HG03521 (cell line): Measurements from ENCODE around the gene CACNA1E.
A peak's percentile ranks its signal among the peaks of the same experiment; 100 is the strongest.

Experiments used
- ATAC-seq: cut with Tn5 transposase; IDR thresholded peaks from one replicate; pipeline ENCODE4 v1.9.1; 2021; ENCODE audit warnings: mild to moderate bottlenecking, moderate library complexity; ENCODE audit not compliant: unreplicated experiment

Gene CACNA1E

DNA sequence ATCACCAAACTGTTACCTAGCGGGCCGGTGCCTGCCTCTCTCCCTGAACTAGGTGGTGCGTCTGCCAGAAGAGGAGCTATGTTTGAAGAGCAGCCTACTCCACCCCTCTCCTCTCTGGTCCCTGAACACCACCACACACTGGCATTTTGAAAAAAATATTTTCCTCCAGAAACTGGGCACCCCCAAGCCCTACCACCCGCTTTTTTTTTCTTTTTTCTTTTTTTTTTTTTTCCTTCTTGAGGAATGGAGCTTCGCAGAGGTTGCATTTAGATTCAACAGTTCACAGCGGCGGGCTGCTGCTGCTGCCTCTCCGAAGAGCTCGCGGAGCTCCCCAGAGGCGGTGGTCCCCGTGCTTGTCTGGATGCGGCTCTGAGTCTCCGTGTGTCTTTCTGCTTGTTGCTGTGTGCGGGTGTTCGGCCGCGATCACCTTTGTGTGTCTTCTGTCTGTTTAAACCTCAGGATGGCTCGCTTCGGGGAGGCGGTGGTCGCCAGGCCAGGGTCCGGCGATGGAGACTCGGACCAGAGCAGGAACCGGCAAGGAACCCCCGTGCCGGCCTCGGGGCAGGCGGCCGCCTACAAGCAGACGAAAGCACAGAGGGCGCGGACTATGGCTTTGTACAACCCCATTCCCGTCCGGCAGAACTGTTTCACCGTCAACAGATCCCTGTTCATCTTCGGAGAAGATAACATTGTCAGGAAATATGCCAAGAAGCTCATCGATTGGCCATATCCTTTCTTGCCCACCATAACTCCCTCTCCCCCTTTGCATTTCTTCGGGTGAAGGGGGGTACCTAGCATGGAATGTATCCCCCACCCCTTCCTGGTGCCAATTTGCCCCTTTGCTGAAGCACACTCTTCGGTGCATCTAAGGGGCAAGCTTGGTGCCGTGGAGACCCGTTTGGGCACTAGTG, at the start of gene CACNA1E:
Gene CACNA1E (plus strand): TSS at position 233 of the 911 bp plus-strand sequence. CDS start 228 bp downstream, at position 461.
- no peak for ATAC-seq

DNA sequence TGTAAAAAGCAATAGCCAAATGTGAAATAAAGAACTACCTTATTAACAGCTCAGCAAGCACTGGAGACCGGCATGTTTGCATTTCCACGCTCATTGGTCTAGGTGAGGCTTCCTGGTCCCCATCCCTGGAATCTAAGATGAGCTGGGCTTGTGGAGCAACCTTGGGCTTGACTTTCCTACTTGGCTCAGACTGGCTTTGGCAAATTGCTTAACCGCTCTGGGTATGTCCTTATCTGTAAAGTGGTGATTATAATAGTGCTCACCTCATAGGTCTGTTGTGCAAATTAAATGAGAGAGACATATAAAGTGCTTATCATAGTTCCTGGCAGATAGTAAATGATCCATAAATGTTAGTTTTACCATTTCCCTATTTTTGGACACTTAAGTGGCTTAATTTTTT, 49.4 kb upstream of the CACNA1E start:
- no peak for ATAC-seq

DNA sequence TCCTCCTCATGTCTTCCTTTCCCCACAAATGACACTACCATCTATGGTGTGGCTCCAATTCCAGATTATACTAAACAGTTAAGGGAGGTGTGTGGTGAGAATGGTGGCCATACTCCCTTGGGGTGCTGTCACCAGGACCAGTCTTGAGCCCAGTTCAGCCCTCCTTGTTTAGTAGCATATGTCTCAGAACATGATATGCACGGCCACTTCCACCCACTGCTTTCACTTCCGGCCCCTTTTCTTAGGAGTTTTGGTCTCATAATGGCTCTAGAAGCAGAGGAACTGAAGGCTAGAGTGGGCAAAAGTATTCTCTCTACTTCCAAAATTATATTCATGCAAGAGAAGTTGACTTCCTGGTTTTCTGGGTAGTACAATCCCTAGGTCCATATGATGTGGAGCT, 45.3 kb upstream of the CACNA1E start:
- peak; percentile 62 for ATAC-seq

DNA sequence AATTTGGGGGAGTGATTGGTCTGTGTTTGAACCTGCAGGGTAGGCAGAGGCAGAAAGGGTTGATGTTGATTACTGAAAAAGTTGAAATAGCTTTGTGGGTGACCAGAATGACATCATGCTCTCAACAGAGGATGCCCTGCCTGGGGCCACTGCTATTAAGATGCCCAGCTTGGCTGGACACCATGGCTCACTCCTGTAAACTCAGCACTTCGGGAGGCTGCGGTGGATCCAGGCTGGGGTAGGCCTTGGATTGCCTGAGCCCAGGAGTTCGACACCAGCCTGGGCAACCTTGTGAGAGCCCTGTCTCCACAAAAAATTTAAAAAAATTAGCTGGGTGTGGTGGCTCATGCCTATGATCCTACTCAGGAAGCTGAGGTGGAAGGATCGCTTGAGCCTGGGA, 42.8 kb upstream of the CACNA1E start:
- ATAC-seq, result no peak

DNA sequence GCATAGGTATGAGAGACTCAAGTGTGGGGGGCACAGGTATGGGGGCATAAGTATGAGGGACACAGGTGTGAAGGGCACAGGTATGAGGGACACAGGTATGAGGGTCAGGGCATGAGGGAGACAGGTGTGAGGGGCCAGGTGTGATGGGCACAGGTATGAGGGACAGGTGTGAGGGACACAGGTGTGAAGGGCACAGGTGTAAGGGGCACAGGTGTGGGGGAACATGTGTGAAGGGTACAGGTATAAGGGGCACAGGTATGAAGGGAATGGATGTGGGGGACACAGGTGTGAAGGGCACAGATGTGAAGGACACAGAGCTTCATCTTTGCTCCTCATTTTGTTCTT, 41.2 kb upstream of the CACNA1E start:
- ATAC-seq, result no peak

- no peak for ATAC-seq
These were observed 40.0 kb upstream of the CACNA1E start for GRCh38 chr1:181443231-181443853.

DNA sequence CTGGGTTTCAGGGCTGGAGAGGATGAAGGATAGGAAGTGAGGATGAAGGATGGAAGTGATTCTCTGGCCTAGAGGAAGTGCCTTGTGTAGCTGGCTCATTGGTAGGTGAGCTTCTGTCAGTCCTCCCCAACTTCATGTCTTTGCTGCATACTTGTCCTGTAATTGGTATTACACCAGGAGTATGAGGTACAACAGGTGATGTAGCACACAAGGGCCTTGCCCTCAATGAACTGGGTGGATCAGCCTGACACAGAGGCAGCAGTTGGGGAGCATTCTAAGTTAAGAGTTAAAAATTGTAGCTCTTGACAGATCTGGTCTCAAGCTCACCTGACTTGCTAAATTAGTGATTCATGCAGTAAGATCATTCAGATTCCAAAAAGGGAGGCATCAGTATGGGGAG, 37.9 kb upstream of the CACNA1E start:
- no peak for ATAC-seq

- no peak for ATAC-seq
These were observed 34.9 kb upstream of the CACNA1E start for GRCh38 chr1:181448461-181448860.

GRCh38 chr1:181451661-181452230, 31.6 kb upstream of the CACNA1E start:
- ATAC-seq, result no peak

DNA sequence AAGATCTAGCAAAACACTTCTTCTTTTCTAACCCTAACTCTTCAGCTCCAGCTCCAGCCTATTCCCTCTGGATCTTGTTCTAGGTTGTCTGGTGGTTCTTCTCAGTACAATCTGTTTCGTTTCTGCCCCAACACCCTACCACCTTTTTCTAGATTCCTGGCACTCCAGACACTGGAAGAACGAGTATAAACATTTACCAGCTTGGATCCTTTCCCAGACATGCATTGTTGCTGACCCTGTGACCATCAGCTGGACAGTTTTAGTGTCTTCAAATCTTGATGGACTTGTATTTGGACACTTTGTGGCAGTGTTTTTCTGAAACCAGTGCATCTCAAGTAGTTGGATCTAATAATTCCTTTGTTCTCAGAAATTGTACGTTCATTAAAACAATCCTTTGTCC, 30.6 kb upstream of the CACNA1E start:
- ATAC-seq, result no peak

- ATAC-seq, result no peak
These were observed 29.6 kb upstream of the CACNA1E start for GRCh38 chr1:181453541-181454201.

- no peak for ATAC-seq
These were observed 26.8 kb upstream of the CACNA1E start for GRCh38 chr1:181456551-181456950.

DNA sequence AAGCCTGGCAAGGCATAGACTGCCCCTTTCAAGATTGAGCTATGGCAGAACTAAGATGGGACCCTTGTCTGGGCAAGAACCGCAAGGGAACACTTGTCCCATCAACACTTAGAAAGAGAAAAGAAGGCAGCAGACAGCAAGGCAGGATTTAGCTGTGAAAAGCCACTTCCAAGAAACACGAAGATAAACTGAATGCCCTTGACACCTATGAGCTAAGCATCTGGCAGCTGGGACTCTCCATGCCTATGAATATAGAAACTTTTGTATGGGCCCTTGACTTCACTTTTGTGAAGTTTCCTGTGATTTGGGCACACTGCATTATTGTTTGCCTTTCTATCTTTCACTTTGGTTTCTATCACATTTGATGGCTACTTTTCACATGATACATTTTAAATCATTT, 24.9 kb upstream of the CACNA1E start:
- no peak for ATAC-seq

- ATAC-seq, result no peak
These were observed 24.2 kb upstream of the CACNA1E start for GRCh38 chr1:181459067-181459466.

- ATAC-seq, result no peak
These were observed 13.5 kb upstream of the CACNA1E start for GRCh38 chr1:181469829-181470228.

DNA sequence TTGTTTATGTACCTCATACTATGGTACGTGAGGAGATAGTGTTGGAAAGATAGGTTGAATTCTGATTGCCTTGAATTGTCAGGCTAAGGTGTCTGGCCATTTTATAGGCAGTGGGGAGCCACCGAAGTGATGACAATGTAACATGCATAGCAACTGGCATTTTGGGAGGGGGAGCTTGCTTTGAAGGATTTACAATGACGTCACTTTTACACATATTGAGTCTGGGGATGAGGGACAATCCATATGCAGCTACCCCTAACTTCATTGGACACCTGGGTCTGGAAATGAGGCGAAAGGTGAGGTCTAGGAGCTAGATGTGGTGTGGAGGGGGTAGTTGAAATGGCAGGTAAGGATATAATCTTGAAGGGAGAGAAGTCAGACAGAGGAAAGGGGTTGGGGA, 7.7 kb upstream of the CACNA1E start:
- ATAC-seq, result no peak

DNA sequence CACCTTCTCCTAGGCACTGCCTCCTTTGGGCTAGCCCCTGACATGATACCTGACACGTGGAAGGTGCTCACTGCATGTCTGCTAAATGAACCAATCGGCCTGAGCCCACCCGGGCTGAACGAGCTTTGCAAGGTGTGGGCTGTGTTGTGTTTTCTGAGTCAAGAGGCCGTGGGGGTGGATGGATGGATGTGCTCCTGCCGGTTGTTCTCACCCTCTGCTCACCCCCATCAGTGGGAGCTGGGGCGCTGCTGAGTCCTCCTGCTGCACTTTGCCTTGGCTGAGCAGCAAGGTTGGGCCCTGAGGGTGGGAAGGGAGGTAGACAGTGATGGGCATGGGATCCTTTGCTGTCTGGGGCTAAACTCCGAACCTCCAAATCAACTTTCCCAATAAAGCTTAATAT, 6.7 kb upstream of the CACNA1E start:
- ATAC-seq, result no peak

DNA sequence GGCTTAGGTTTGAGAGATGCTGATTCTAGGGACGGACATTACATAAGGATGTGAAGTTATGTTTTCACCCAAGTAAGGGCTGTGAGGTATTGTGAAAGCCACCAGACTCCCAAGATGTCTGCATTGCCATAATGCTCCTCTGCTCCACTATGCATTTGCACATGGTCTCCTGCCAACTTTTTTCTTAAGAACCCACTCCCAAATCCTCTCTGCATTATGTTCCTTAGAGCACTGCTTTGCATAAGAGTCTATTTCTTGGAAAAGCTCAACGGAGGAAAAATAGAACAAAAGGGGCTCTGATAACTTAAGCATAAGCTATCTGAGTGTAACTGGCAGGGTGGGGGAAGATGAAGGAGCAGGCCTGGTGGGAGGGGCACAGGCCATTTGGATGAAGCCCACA, 5.0 kb upstream of the CACNA1E start:
- ATAC-seq, result no peak

GRCh38 chr1:181479137-181479745, 4.1 kb upstream of the CACNA1E start:
- ATAC-seq, result no peak

DNA sequence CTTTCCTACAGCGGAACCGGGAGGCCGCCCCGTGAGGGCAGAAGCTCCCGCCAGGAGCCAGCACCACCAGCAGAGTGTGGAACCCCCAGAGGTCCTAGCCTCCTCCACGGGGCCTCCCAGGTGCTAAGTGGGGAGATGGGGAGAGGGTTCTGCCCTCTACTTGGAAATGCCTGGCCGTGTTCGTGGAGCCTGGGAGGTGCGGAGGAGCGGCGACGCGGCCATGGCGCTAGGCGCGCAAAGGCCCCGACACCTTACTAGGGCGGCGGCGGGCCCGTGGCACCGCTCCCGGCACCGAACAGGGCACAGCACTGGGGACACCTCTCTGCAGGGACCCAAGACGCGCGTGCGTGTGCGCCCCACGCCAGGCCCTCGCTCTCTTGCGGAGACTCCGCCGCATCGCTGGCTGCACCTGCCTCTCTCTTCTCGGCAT, 1.3 kb upstream of the CACNA1E start:
- peak; percentile 3 for ATAC-seq
